ENCODE results near the gene MBP.

MBP gene

DNA sequence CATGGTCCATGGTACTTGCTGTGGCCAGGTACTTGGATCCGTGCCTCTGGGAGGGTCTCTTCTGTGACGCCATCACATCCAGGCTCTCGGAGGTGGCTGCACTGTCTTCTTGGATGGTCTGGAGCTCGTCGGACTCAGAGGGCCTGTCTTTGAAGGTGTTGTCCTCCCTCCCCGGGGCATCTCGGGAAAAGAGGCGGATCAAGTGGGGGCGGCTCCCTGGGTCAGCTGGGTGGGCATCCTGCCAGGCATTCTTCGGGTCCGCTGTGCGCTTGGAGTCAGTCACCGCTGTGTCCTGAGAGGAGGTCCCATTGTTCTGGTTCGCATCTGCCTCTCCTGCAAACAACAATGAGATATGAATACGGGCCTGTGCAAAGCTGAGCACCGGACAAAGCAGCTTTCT, 115.6 kb downstream of the MBP start:
- DNase-seq = no peak

DNA sequence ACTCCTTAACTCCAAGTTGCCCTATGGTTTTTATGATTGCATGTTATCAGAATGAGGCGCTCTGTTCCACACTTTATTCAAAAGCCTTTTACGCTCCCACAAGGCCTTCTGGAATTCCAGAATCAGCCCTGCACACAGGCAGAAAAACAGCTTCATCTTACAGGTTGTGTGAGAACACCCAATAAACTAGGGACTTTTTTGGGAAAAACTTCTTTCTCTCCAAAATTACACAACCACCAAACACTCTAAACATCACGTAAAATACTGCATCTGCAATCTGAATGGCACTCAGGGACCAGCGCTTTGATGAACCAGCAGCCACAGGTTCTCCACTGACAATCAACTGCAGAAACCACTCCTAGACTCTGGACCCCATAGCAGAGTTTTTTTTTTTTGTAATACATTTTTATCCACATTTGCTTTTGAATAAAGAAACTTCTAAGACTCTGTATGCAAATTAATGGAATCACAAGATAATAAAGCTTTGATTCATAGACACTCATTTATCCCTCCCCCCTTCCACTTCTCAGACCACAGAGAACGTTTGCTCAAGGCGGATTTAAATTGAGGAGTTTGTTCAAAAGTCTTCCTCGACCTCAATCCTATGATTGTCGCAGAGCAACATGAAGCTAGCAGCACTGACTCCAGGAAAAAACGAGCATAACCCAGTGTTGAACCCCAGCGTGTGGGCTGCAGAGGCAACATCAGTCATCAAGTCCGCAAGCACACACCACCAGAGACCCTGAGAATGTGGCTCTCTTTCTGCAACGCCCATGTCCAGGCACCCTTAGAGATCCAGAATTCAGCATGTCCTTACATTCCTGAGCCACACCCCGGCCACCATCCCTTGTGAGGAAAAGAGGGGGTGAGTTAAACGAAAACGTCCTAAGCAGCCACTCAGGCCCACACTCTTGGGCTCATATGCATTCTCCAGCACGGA, 116.5 kb downstream of the MBP start:
- no peak for DNase-seq

DNA sequence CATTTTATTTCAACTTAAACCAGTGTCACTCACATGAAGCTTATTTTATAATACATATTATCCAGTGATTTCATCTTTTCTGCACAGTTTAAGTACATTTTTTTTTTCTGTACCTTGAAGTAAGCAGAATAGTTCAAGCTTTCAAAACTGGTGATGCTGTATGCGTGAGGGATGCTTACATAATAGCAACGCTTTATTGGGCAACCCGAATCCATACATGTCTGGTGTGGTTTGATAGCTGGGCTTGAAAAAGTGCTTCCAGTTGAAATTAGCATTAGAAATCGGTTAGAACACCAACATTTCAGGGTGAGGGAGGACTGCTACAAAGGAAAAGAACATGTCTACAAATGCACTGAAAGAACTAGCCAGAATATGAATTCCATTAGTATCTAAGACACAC, 117.4 kb downstream of the MBP start:
- no peak for DNase-seq

DNA sequence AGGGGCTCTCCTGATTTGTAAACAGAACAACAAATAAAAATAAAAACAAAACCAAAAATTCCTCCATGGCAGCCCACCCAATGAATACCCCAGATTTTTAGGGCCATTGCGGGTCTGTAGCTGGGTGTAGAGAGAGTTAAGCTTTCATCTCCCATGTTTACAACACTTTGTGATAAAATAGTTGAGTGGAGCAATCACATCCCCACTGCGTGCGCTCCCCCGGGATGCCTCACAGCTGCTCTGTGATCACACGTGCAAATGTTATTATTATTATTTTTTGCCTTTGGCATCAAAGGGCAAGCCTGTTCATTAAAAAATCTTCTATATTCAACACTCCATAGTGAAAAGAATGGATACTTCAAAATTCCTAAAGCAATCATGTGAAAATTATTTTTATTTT, 118.0 kb downstream of the MBP start:
- DNase-seq = no peak

DNA sequence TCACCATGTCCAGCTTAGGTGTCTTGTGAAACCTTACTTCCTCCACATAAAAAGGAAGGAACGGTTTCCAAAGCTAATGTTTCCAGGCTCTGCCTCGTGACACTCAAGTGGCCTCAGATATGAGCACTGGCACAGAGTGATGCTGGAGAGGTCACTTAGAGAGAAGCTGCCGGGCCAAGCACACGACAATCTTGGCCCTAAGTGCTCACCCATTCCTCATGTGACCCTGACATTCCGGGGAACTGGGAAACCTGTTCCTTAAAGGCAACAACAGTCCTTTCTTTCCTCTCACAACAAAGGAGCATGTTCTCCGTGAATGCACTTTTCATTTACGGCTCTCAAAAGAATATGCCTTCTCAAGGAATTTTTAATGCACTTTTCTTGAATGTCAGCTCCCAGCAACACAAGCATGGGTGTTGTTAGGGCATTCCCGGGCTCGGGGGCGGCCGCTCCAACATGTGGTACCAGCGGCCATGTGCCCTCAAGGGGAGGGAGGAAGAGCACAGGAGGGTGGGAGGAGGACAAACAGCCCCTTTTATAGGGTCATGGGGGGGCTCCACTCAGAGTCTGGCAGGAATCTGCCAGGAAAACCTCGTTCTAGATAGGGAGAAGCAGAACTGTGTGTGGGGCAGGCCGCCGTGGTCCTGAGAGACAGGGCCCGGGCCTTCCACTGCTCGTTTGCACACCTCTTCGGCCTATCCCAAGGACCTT, 118.6 kb downstream of the MBP start:
- DNase-seq = no peak

DNA sequence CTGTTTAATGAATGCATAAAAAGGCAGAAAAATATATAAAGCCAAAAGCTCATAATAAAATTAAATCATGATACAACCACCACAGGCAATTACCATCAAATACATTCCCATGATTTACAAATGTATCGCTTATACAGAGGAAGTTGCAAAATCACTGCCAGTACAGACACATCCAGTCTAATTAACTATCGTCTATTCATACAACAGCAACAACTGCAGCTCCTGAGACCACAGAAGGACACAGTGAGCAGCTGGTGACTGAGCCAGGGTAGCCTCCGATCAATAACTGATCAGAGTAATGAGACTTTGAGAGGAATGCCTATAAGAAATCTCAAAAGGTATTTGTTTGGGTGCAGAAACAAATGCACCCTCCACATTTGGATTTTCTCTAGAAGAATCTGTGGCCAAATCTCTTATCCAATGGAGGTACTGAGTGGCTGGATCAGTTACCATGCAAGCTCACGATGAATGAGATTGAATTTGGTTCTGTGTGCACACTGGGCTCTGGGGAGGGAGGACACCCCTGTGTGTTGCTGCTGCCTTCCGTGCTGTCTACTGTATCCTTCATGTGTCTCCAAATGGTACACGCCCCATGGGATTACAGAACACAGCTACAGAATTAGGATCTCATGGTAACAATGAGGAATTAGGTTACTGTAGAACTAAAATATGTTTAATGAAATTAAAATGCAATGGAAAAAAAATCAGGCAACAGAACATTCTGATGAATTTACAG, 119.6 kb downstream of the MBP start:
- DNase-seq = no peak

DNA sequence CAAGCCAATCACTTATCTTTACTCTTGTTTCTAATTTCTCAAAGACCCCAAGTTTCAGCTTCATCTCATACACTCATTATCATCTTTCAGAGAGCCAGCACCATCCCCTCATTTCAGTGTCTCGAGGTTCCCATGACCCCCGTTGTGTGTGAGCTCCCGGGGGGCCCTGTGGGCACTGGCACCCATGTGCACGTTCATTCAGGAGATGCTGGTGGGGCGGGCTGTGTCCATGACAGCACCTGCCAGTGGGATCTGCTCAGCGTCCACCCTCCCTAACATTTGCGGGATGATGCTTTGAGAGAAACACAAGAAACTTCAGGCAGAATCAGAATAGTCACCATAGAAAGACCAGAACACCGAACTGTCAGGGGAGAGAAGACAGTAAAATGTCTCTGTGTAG, 120.5 kb downstream of the MBP start:
- no peak for DNase-seq

DNA sequence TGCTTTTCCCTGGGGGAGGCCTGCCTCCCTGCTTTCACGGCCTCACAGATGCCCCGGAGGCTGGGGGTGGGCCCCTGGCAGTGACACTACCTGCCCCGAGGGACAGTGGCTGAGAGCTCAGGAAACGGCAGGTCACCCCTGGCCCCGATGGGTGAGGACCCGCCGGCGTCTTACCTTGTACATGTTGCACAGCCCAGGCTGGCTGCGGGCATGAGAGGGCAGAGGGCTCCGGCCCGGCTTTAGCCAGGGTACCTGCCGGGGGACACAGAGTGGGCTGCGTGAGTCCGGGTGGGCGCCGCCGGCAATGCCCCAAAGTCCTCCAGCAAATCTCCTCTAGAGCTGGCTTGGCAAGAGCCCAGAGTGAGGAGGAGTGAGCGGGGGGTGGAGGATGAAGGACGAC, 122.9 kb downstream of the MBP start:
- no peak for DNase-seq

DNA sequence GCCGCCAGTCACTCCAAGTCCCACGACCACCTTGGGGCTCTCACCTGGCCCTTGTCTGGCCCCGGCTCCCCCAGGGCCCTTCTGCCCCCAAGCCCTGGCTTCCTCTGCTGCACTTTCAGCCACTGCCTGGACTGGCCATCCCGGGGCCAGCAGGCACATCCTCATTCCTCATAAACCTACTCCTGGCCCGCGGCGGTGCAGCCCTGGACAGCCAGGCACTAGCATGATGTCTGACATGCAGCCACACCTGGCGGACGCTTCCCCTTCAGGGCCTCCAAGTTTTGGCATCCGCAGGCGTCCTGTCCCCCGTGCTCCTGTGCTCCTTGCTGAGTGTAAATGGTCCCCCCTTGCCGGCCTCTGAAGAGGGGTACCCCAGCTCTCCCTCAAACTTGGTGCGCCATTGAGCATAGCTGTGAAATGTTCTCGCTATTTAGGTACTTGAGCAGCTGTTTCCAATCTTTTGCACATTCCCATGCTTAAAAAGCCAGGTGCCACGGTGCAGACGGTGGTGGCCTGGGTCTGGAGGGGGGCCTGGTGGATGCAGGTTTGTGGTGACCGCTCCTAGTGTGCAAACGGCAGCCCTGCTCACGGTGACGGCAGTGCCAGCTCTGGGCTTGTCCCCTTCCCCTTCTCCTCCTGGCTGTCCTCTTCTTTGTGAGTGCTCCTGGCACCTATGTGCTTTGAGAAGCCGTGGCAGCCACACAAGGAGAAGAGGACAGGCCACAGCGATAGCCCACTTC, 123.8 kb downstream of the MBP start:
- DNase-seq = no peak

DNA sequence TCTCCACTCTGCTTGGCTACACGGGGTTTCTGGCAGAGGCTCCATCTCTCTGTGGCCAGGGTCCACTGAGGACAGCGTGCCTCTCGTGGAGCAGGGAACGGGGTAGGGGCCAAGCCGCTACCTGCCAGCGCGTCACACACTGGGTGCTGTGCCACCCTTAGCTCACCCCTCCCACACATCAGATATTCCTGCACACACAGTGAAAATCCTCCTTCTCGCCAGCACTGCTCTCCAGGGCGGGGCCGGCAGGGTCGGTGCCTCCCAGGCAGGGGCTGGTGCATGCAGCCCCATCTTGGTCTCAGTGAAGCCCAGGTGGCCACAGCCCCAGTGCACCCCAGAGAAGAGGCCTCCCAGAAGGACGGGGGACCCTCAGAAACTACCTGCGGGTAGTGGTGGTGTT, 124.6 kb downstream of the MBP start:
- DNase-seq = no peak

DNA sequence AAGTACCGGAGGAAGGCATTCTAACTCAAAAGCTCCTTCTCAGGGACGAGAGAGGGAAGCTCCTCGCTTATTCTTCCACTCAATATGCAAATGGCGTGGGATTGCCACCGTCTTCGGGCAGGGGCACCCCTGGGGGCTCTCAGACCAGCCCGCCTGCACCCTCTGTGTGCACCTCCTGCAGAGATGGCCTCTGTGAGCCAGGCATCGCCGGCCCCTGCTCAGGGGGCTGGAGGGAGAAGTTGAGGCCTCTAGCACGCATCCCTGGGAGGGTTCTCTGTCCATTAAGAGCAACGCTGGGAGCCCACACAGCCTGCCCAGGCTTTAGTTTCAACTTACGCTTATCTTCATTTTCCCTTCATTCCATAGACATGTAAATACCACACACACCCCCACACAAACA, 125.3 kb downstream of the MBP start:
- DNase-seq = no peak

DNA sequence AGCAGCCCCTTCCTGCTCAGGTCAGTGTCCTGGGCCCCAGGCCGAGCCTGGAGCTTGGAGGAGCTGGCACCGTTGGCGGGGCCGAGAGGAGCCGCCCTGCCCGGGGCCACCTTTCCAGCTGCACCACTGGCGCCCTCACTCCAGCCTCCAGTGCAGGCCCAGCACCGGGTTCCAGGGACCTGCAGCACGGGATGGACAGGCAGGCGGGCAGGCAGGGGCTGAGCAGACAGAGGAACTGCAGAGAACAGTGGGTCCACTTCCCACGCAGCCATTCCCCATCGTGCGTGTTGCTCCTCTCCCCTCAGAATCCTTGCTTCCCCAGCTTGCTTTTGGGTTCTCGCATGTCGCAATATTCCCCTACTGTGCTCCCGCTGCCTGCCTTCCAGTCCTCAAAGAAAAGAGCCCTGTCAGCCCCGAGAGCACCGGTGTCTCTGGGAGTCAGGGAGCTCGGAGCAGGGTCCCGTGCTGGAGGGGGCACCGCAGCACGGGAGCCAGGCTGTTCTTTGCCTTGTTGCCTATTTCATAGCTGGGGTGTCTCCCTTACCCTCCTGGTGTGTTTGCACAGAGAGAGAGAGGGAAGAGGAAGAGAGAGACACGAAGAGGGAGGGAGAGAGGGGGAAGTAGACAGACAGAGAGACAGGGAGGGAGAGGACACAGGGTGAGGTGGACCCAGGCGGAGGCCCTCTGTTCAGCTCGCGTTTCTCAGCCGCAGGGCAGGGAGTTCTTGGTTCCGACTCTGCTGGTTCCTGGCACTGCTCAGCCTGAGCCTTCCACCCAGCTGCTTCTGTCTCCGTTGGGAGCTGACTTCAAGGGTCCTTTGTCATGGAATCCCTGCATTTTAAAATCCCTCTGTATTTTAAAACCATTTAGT, 126.0 kb downstream of the MBP start:
- no peak for DNase-seq

DNA sequence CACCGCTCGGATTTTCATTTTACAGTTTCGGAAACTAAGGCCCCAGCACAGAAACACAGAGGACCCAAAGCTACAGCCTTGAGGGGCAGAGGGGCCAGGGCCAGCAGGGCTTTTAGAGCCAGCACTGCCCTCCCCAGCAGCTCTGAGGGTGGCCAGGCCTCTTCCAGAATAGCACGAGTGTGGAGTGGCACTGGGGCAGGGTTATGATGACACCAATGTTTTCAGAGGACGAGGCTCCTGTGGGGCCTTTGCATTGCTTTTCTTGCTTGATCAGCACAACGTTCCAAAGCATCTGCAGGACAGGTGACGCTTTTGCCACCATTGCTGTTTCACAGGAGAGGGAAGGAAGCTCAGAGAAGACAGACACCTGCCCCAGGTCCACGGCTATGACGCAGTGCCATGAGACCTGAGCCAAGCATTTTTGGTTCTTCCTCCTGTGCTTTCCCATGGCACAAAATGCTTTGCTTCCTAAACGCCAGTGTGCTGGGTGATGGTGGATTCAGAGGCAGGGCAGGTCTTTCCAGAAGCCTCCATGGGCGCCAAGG, 126.9 kb downstream of the MBP start:
- no peak for DNase-seq

DNA sequence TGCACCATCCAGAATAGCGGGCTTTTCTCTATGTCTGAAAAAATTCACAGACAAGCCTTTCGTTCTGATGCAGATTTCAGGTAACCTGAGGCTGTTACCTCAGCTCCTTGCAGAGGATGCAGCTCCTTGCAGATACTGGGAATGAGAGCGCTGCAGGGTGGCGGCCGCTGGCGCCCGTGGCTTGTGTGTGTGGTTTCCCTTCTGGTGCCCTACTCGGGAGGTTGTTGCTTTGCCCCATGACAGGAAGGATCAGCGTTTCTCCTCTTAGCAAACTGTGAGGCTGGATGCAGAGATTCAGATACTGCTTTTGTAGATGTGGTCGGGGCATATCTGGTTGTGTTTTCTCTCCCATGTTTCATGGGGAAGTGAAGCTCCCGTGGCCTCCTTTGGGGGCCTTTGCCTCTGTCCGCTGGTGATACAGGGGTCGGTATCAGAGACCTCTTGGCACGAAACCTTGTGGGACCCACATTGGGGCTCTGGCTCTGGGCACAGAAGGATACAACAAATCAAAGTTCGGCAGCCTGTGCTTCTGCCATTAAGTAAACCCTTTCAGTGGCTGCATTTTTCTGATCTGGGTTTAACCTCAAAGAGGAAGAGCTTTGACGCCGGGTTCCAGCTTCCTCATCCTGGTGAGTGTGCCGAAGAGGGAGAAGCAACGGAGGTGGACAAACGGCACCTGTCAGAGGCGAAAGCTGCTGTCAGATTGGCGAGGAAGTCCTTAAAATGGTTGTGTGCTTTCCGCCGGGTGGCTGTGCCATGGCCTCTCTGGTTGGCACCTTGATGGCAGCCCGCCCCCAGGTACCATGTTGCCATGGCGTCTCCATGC, 127.8 kb downstream of the MBP start:
- DNase-seq = no peak

DNA sequence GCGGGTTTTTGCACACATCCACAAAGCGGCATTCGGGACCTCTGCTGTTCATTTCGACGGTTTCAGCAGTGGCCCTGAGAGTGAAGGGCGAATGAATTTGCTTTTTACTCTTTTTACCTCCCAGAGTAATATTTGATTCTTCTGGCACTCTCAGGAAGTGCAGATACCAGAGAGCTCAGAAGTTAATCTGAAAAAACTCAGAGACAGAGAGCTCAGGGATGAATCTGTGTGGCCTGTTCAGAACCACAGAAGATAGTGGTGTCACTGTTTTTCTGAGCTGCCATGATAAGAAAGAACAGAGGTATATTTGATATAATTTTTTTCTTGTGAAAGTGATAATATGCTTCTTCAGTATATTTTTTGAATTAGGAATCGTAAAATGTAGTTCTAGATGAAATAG, 129.3 kb downstream of the MBP start:
- DNase-seq = no peak

DNA sequence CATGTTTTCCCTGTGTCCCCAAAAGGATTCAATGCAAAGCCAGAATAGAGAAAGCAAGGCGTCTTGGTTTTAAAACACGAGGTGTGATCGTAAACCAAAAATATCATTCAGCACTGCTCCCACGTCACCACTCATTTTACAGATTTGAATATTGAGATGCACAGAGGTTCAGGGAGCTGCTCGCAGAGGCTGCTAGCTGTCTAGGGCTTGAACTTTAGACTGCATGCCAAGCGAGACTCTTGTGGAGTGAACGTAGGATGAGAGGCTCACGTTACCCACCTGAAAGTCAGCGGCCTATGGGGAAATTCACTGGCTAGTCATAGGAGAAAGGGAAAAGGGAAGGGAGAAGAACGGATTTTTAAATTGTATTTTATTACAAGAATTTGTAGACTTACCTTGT, 130.1 kb downstream of the MBP start:
- DNase-seq = no peak

DNA sequence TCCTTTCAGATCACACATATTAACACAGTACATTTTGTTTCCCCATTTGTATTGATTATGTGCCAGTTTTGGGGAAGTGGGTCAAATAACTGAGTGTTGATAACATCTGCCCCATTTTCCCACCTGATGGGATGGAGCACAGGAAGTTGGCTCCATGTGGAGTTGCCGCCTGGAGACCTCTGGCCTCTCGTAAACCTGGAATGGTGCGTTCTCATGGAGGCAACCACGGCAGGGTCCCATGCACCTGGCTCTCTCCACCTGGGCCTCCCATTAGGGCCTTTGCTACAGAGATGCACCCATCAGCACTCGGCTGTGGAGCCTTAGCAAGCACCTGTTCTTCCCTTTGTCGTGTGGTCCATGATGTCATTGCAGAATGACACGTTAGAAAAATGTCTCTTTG, 130.6 kb downstream of the MBP start:
- no peak for DNase-seq

DNA sequence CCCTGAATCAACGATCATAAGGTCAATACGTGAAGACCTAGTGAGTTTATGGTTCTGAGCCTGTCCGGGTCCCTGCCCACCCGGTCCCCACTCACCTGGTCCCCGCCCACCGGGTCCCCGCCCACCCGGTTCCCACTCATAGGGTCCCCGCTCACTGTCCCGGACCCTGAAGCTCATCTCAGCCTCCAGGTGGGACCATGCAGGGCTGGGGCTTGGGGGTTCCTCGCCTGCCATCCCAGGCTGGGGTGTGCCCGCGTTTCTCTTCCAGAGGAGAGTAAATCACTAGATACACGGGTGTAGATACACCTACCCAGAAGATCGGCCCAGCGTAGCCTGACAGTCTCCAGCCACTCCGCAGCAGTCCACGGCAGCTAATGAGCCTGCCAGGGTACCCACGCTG, 131.5 kb downstream of the MBP start:
- no peak for DNase-seq

DNA sequence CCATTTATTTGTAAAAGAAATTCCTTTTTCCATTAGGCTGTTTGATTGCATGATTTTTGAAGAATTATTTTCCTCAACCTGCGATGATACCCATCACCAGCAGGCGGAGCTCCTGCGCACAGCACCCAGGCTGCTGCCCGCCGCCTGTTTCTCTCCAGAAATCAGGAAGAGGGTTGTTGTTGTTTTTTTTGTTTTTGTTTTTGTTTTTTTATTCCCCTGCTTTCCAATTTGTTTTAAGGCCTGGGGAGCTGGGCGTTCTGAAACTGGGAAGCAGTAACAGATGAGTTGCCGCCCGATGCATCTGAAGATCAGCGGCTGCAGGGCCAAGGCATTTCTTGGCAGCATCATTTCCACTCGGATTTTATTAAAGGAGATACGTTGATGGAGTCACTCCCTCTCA, 132.1 kb downstream of the MBP start:
- DNase-seq = peak; percentile 42 to 55

DNA sequence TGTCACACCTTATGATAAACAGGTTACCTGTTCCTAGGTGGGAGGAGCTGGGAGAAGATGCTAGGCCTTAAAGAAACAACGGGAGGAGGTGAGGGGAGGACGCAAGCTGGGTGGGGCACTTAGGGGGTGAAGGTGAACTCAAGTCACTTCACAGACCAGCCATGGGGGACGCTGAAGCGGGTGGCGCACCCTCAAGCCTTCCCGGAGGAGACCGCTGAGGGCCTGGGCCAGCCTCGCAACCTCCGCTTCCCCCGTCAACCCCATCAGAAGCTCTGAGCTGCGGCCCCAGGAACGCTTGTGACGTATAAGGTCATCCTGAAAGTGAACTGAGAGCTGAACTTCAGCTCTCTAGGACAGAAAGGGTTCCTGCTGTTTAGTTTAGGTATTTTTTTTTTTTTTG, 133.5 kb downstream of the MBP start:
- DNase-seq = no peak
